PC-9 (cell line): ENCODE measurements around the gene WNT16. TPM values are rescaled to one million over a fixed set of nuclear protein-coding genes. Genes with fewer than 3 reads are reported as not detected.

Source experiments
- BruUV-seq: library from RNA; stranded (reverse); fragments of 400-500 nt; replicated peaks from 2 replicates; lab custom pipeline; 2021; lab: Mats Ljungman, UMichigan
- CTCF ChIA-PET: fragments of 300-600 bp; sonication (Branson Sonifier 250); formaldehyde crosslinking; loops from one replicate; lab custom pipeline; 2022; ENCODE audit warnings: antibody characterized with exemption; lab: Charles Lee
- POLR2A ChIA-PET: fragments of 300-600 bp; sonication (Branson Sonifier 250); formaldehyde crosslinking; loops from one replicate; lab custom pipeline; 2022; ENCODE audit warnings: antibody characterized with exemption; ENCODE audit not compliant: unreplicated experiment; lab: Charles Lee
- DNase-seq, 2 experiments: peaks; one replicate each; pipeline versions ENCODE4 v3.0.0 to v3.0.0-alpha.2; 2015 to 2022; ENCODE audit warnings: mixed read lengths in 1 of 2
- H2AFZ ChIP-seq: fragments of 200-600 bp; sonication (generic); 2 replicates; pipeline ENCODE4 v1.8.1; 2017; ENCODE audit warnings: antibody characterized with exemption
- H3F3A ChIP-seq: fragments of 200-600 bp; sonication (generic); 2 replicates; pipeline ENCODE4 v1.8.1; 2017; ENCODE audit warnings: antibody characterized with exemption, mild to moderate bottlenecking, low read depth; ENCODE audit not compliant: insufficient read depth
- H3K27ac ChIP-seq: fragments of 200-600 bp; sonication (generic); 2 replicates; pipeline ENCODE4 v1.6.1; 2016; ENCODE audit warnings: mixed run types
- H3K27me3 ChIP-seq: fragments of 200-600 bp; sonication (generic); 2 replicates; pipeline ENCODE4 v1.6.1; 2016; ENCODE audit warnings: low read depth, mixed run types; ENCODE audit not compliant: insufficient read depth
- H3K36me3 ChIP-seq: fragments of 200-600 bp; sonication (generic); 2 replicates; pipeline ENCODE4 v1.6.1; 2016; ENCODE audit warnings: low read depth, mixed run types
- H3K4me1 ChIP-seq: fragments of 200-600 bp; sonication (generic); replicated peaks from 2 replicates; pipeline ENCODE4 v1.6.1; 2016; ENCODE audit warnings: mixed run types; ENCODE audit not compliant: insufficient read depth
- H3K4me2 ChIP-seq: fragments of 200-600 bp; sonication (generic); 2 replicates; pipeline ENCODE4 v1.6.1; 2017; ENCODE audit warnings: mixed run types
- H3K4me3 ChIP-seq: fragments of 200-600 bp; sonication (generic); 2 replicates; pipeline ENCODE4 v1.6.1; 2016; ENCODE audit warnings: mixed run types
- H3K79me2 ChIP-seq: fragments of 200-600 bp; sonication (generic); 2 replicates; pipeline ENCODE4 v1.6.1; 2017; ENCODE audit warnings: low read depth, mixed run types
- H3K9me2 ChIP-seq: fragments of 200-600 bp; sonication (generic); 2 replicates; pipeline ENCODE4 v1.8.1; 2017; ENCODE audit warnings: mild to moderate bottlenecking; ENCODE audit not compliant: insufficient read depth
- H3K9me3 ChIP-seq: fragments of 200-600 bp; sonication (generic); 2 replicates; pipeline ENCODE4 v1.8.1; 2016; ENCODE audit warnings: low read depth; ENCODE audit not compliant: insufficient read depth
- H4K20me1 ChIP-seq: fragments of 200-600 bp; sonication (generic); 2 replicates; pipeline ENCODE4 v1.8.1; 2017; ENCODE audit not compliant: insufficient read depth
- CTCF ChIP-seq: fragments of 200-600 bp; sonication (generic); conservative IDR thresholded peaks from 2 replicates; pipeline ENCODE4 v1.6.1; 2017; ENCODE audit warnings: mixed run types, antibody characterized with exemption, mild to moderate bottlenecking, moderate library complexity
- EZH2 ChIP-seq: fragments of 200-600 bp; sonication (generic); IDR thresholded peaks from 2 replicates; pipeline ENCODE4 v1.8.0; 2017; ENCODE audit warnings: antibody characterized with exemption, low read depth
- intact Hi-C: fragments of 100-400 bp; cut with micrococcal nuclease; formaldehyde crosslinking; loops from one replicate; pipeline ENCODE4 v1.10.0; 2022; ENCODE audit not compliant: unreplicated experiment
- total RNA-seq: library from RNA; stranded (reverse); gene quantifications from 2 replicates; pipeline ENCODE4 v1.2.3, GENCODE V29; 2021

WNT16 gene
- total RNA-seq, 1 experiment from 2014 or later = not detected

GRCh38 chr7:121294448-121294992 lies 34.3 kb upstream of the WNT16 start:
- H3K27ac ChIP-seq = no peak overlapping the region
- H3K4me1 ChIP-seq = no peaks in the 10 kb centered on the region
- no peak for DNase-seq
- POLR2A ChIA-PET = no interaction called here
- no peaks in the 10 kb centered on the region for H3K27me3 ChIP-seq
- H4K20me1 ChIP-seq = no peaks in the 10 kb centered on the region
- H3K4me3 ChIP-seq = no peak overlapping the region
- TF ChIP-seq EZH2 (no peak), CTCF (no peak)
- no TSS peak for BruUV-seq
- H3F3A ChIP-seq = no peaks in the 10 kb centered on the region
- no peak overlapping the region for H3K4me2 ChIP-seq
- CTCF ChIA-PET = interaction anchor here (0.6 kb wide), 1 partner anchor 58 kb away, joined by 6 read pairs; no protein-coding TSS in a partner anchor
- H2AFZ ChIP-seq = no peak overlapping the region
- no peaks in the 10 kb centered on the region for H3K9me3 ChIP-seq
- H3K9me2 ChIP-seq = no peaks in the 10 kb centered on the region
- intact Hi-C loops = no loop called here
- no peaks in the 10 kb centered on the region for H3K36me3 ChIP-seq
- H3K79me2 ChIP-seq = no peaks in the 10 kb centered on the region

GRCh38 chr7:121297843-121298242 lies 31.0 kb upstream of the WNT16 start:
- intact Hi-C loops = no loop called here
- Histone ChIP-seq H3K4me3 (no peak overlapping the region), H2AFZ (no peak overlapping the region), H3F3A (no peaks in the 10 kb centered on the region), H3K36me3 (no peaks in the 10 kb centered on the region), H3K79me2 (no peaks in the 10 kb centered on the region), H3K9me2 (no peaks in the 10 kb centered on the region), H3K4me2 (no peak overlapping the region), H3K27ac (no peak overlapping the region), H3K9me3 (no peaks in the 10 kb centered on the region), H3K4me1 (no peaks in the 10 kb centered on the region), H3K27me3 (no peaks in the 10 kb centered on the region), H4K20me1 (no peaks in the 10 kb centered on the region)
- BruUV-seq = no TSS peak
- TF ChIP-seq EZH2 (no peak), CTCF (no peak)
- POLR2A ChIA-PET = no interaction called here
- CTCF ChIA-PET = no interaction called here
- no peak for DNase-seq

GRCh38 chr7:121298831-121299239 lies 30.0 kb upstream of the WNT16 start:
- intact Hi-C loops = no loop called here
- no peaks in the 10 kb centered on the region for H3K4me1 ChIP-seq
- ChIA-PET POLR2A (no interaction called here), CTCF (no interaction called here)
- TF ChIP-seq CTCF = no peak
- no peak for TF ChIP-seq EZH2
- no peak overlapping the region for H3K4me2 ChIP-seq
- H3K4me3 ChIP-seq = no peak overlapping the region
- H4K20me1 ChIP-seq = no peaks in the 10 kb centered on the region
- H3K27me3 ChIP-seq = no peaks in the 10 kb centered on the region
- no peak for DNase-seq
- no TSS peak for BruUV-seq
- H3K36me3 ChIP-seq = no peaks in the 10 kb centered on the region
- H2AFZ ChIP-seq = no peak overlapping the region
- no peak overlapping the region for H3K27ac ChIP-seq
- no peaks in the 10 kb centered on the region for H3F3A ChIP-seq
- no peaks in the 10 kb centered on the region for H3K79me2 ChIP-seq
- H3K9me2 ChIP-seq = no peaks in the 10 kb centered on the region
- H3K9me3 ChIP-seq = no peaks in the 10 kb centered on the region
